Measurements from ENCODE around the gene DSC3.

Gene DSC3

DNA sequence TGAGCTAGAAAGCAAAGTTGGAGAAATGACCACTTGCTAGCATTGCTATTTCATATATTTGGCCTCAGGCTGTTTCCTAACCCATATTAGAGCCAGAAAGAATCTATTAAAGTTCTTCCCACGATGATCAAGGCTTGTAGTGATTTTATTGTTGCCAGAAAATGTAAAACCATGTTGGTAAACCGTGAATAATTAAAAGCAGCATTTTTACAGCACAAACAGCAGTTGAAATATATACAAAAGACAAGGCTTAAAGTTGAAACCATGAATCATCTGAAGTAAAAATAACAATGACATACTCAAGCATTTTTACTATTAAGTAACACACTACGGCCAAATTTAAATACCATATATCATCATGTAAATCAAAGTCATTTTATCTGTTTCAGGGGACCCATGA, 27.7 kb upstream of the DSC3 start:
- no peak for DNase-seq
- Histone ChIP-seq H3K9ac (ENCODE audit: low read length) (no peak overlapping the region), H4K20me1 (ENCODE audit: insufficient read depth, low read length) (no peaks in the 10 kb centered on the region), H3K27ac (ENCODE audit: low read length) (no peak overlapping the region), H3K79me2 (ENCODE audit: low read length) (no peaks in the 10 kb centered on the region), H3K4me2 (ENCODE audit: low read depth, low read length) (no peak overlapping the region), H3K36me3 (replicated peaks; ENCODE audit: insufficient read depth, low read length) (no peaks in the 10 kb centered on the region), H3K27me3 (replicated peaks; ENCODE audit: insufficient read depth, low read length) (no peaks in the 10 kb centered on the region), H3F3A (ENCODE audit: insufficient read depth, low read length) (no peaks in the 10 kb centered on the region), H3K4me3 (ENCODE audit: low read length) (no peak overlapping the region), H3K9me3 (replicated peaks; ENCODE audit: insufficient read depth, low read length) (no peaks in the 10 kb centered on the region), H3K9me2 (replicated peaks; ENCODE audit: insufficient read depth, low read length) (no peaks in the 10 kb centered on the region), H2AFZ (ENCODE audit: low read length) (no peak overlapping the region), H3K4me1 (ENCODE audit: low read length) (no peaks in the 10 kb centered on the region)
- TF ChIP-seq EZH2 (optimal IDR thresholded peaks at IDR 0.05; ENCODE audit: low read depth, low read length), result no peak
- TF ChIP-seq EZH2phosphoT487 (IDR thresholded peaks at IDR 0.05; ENCODE audit: low read length), result no peak
- no peak for TF ChIP-seq CTCF (IDR thresholded peaks at IDR 0.05; ENCODE audit: low read length)

- H3K27ac ChIP-seq (ENCODE audit: low read length), result no peak overlapping the region
- H3K9me2 ChIP-seq (replicated peaks; ENCODE audit: insufficient read depth, low read length), result no peaks in the 10 kb centered on the region
- H2AFZ ChIP-seq (ENCODE audit: low read length), result no peak overlapping the region
- no peak overlapping the region for H3K4me2 ChIP-seq (ENCODE audit: low read depth, low read length)
- TF ChIP-seq EZH2phosphoT487 (IDR thresholded peaks at IDR 0.05; ENCODE audit: low read length) (no peak), EZH2 (optimal IDR thresholded peaks at IDR 0.05; ENCODE audit: low read depth, low read length) (no peak), CTCF (IDR thresholded peaks at IDR 0.05; ENCODE audit: low read length) (no peak)
- H3K79me2 ChIP-seq (ENCODE audit: low read length), result no peaks in the 10 kb centered on the region
- H3K9me3 ChIP-seq (replicated peaks; ENCODE audit: insufficient read depth, low read length), result no peaks in the 10 kb centered on the region
- no peaks in the 10 kb centered on the region for H4K20me1 ChIP-seq (ENCODE audit: insufficient read depth, low read length)
- no peak for DNase-seq
- no peak overlapping the region for H3K4me3 ChIP-seq (ENCODE audit: low read length)
- H3K9ac ChIP-seq (ENCODE audit: low read length), result no peak overlapping the region
- no peaks in the 10 kb centered on the region for H3F3A ChIP-seq (ENCODE audit: insufficient read depth, low read length)
- no peaks in the 10 kb centered on the region for H3K36me3 ChIP-seq (replicated peaks; ENCODE audit: insufficient read depth, low read length)
- no peaks in the 10 kb centered on the region for H3K27me3 ChIP-seq (replicated peaks; ENCODE audit: insufficient read depth, low read length)
- no peaks in the 10 kb centered on the region for H3K4me1 ChIP-seq (ENCODE audit: low read length)
Measured at GRCh38 chr18:31066266-31066665, 23.7 kb upstream of the DSC3 start.

- Histone ChIP-seq H2AFZ (ENCODE audit: low read length) (no peak overlapping the region), H3K27me3 (replicated peaks; ENCODE audit: insufficient read depth, low read length) (no peaks in the 10 kb centered on the region), H3F3A (ENCODE audit: insufficient read depth, low read length) (no peaks in the 10 kb centered on the region), H4K20me1 (ENCODE audit: insufficient read depth, low read length) (no peaks in the 10 kb centered on the region), H3K9me3 (replicated peaks; ENCODE audit: insufficient read depth, low read length) (no peaks in the 10 kb centered on the region), H3K27ac (ENCODE audit: low read length) (no peak overlapping the region), H3K4me3 (ENCODE audit: low read length) (no peak overlapping the region), H3K36me3 (replicated peaks; ENCODE audit: insufficient read depth, low read length) (no peaks in the 10 kb centered on the region), H3K79me2 (ENCODE audit: low read length) (no peaks in the 10 kb centered on the region), H3K4me1 (ENCODE audit: low read length) (no peaks in the 10 kb centered on the region), H3K9me2 (replicated peaks; ENCODE audit: insufficient read depth, low read length) (no peaks in the 10 kb centered on the region), H3K9ac (ENCODE audit: low read length) (no peak overlapping the region), H3K4me2 (ENCODE audit: low read depth, low read length) (no peak overlapping the region)
- no peak for DNase-seq
- TF ChIP-seq CTCF (IDR thresholded peaks at IDR 0.05; ENCODE audit: low read length) (no peak), EZH2phosphoT487 (IDR thresholded peaks at IDR 0.05; ENCODE audit: low read length) (no peak), EZH2 (optimal IDR thresholded peaks at IDR 0.05; ENCODE audit: low read depth, low read length) (no peak)
Measured at GRCh38 chr18:31065036-31065773, 22.7 kb upstream of the DSC3 start.
